Nephron progenitor cell (in vitro differentiated cells): ENCODE results near the gene SAMD1.

Source experiments
- DNase-seq: peaks from one replicate; pipeline ENCODE4 v3.0.0; 2021
- H3K27ac Mint-ChIP-seq: 2 replicates; pipeline ENCODE4 v1.8.0; 2021; ENCODE audit warnings: mild to moderate bottlenecking, moderate library complexity, mixed read lengths
- H3K27me3 Mint-ChIP-seq: 2 replicates; pipeline ENCODE4 v1.8.0; 2021; ENCODE audit warnings: mild to moderate bottlenecking, low read depth, mixed read lengths; ENCODE audit not compliant: poor library complexity
- H3K36me3 Mint-ChIP-seq: 2 replicates; pipeline ENCODE4 v1.8.0; 2021; ENCODE audit warnings: low read depth, mixed read lengths
- H3K4me1 Mint-ChIP-seq: 2 replicates; pipeline ENCODE4 v1.8.0; 2021; ENCODE audit warnings: mixed read lengths
- H3K4me3 Mint-ChIP-seq: 2 replicates; pipeline ENCODE4 v1.8.0; 2021; ENCODE audit warnings: mild to moderate bottlenecking, moderate library complexity, mixed read lengths
- H3K9me3 Mint-ChIP-seq: 2 replicates; pipeline ENCODE4 v1.8.0; 2021; ENCODE audit warnings: mild to moderate bottlenecking, moderate library complexity, mixed read lengths
- CTCF ChIP-seq: fragments of 200-600 bp; sonication (generic); IDR thresholded peaks from 2 replicates; pipeline ENCODE4 v1.5.0; 2021; ENCODE audit warnings: antibody characterized with exemption

Gene SAMD1

GRCh38 chr19:14116525-14116917, 26.0 kb upstream of the SAMD1 start:
- H3K27ac Mint-ChIP-seq: peak overlapping the region; percentile 89
- H3K4me3 Mint-ChIP-seq: peak overlapping the region; percentile 93
- H3K9me3 Mint-ChIP-seq: no peaks in the 10 kb centered on the region
- no peaks in the 10 kb centered on the region for H3K36me3 Mint-ChIP-seq
- TF ChIP-seq CTCF: no peak
- H3K4me1 Mint-ChIP-seq: peaks cover 63% of the 10 kb centered on the region
- H3K27me3 Mint-ChIP-seq: peaks cover 2% of the 10 kb centered on the region
- DNase-seq: no peak

DNA sequence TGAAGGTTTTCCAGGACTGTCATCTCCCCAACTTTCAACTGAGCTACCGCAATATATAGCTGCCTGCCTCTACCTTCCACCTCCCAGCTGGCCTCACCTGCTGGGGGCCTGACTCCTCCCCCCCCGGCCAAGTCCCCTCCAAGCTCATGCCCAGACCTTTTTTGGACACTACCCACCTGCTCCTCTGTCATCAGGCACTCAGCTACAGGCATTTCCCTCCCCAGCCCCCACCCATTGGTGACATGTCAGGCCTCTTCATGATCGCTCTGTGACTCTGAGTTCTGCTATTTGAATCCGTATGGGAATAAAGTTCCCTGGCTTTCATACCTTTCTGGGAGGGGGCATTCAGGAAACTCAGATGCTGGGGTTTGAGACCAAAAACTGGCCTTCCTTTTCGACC, 25.2 kb upstream of the SAMD1 start:
- H3K4me3 Mint-ChIP-seq: peak overlapping the region; percentile 93
- TF ChIP-seq CTCF: no peak
- H3K4me1 Mint-ChIP-seq: peaks cover 70% of the 10 kb centered on the region
- H3K27me3 Mint-ChIP-seq: peaks cover 2% of the 10 kb centered on the region
- no peaks in the 10 kb centered on the region for H3K9me3 Mint-ChIP-seq
- no peak for DNase-seq
- H3K27ac Mint-ChIP-seq: no peak overlapping the region
- no peaks in the 10 kb centered on the region for H3K36me3 Mint-ChIP-seq

GRCh38 chr19:14114854-14115253, 24.3 kb upstream of the SAMD1 start:
- H3K27me3 Mint-ChIP-seq: peaks cover 2% of the 10 kb centered on the region
- peak; percentile 36 for DNase-seq
- no peak overlapping the region for H3K27ac Mint-ChIP-seq
- TF ChIP-seq CTCF: peak; percentile 44
- H3K9me3 Mint-ChIP-seq: no peaks in the 10 kb centered on the region
- H3K36me3 Mint-ChIP-seq: no peaks in the 10 kb centered on the region
- H3K4me3 Mint-ChIP-seq: no peak overlapping the region
- H3K4me1 Mint-ChIP-seq: peaks cover 71% of the 10 kb centered on the region

- TF ChIP-seq CTCF: no peak
- H3K27ac Mint-ChIP-seq: no peak overlapping the region
- no peaks in the 10 kb centered on the region for H3K36me3 Mint-ChIP-seq
- H3K9me3 Mint-ChIP-seq: no peaks in the 10 kb centered on the region
- no peak for DNase-seq
- peaks cover 67% of the 10 kb centered on the region for H3K4me1 Mint-ChIP-seq
- H3K27me3 Mint-ChIP-seq: peaks cover 2% of the 10 kb centered on the region
- no peak overlapping the region for H3K4me3 Mint-ChIP-seq
Observed at GRCh38 chr19:14114439-14114838, 23.9 kb upstream of the SAMD1 start.

DNA sequence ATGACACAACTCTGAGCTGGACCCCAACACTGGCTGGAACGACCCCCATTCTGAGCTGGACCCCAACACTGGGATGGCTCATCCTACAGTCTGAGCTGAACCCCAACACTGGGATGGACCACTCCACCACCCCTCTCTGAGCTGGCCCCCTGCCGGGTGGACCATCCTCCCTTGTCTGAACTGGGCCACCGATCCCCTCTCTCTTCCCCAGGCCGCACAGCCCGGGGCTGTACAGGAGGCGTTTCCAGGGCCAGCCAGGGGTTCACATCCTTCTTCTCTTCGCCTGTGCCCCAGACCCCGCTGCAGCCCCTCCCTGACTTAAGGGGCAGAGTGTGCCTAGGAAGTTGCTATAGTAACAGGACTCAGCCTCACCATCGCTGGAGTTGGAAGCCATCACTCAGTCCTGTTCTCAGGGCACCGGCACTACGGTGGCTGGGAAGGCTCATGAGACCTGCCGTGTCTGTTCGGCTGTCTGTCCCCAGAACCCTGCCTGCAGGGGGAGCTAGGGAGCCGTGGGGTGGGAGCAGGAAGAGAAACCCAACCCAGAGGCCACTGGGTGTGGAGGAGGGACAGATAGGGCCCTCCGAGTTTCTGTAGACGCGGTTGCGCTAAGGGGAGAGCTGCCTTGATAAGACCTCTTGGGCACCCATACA, 23.3 kb upstream of the SAMD1 start:
- no peak for DNase-seq
- H3K27me3 Mint-ChIP-seq: peaks cover 2% of the 10 kb centered on the region
- H3K27ac Mint-ChIP-seq: no peak overlapping the region
- no peaks in the 10 kb centered on the region for H3K9me3 Mint-ChIP-seq
- no peaks in the 10 kb centered on the region for H3K36me3 Mint-ChIP-seq
- H3K4me3 Mint-ChIP-seq: no peak overlapping the region
- H3K4me1 Mint-ChIP-seq: peaks cover 61% of the 10 kb centered on the region
- TF ChIP-seq CTCF: peak; percentile 22

GRCh38 chr19:14112809-14113385, 22.3 kb upstream of the SAMD1 start:
- H3K4me1 Mint-ChIP-seq: peaks cover 58% of the 10 kb centered on the region
- TF ChIP-seq CTCF: no peak
- H3K36me3 Mint-ChIP-seq: peaks cover 3% of the 10 kb centered on the region
- peaks cover 2% of the 10 kb centered on the region for H3K27me3 Mint-ChIP-seq
- peak overlapping the region; percentile 90 for H3K27ac Mint-ChIP-seq
- no peak for DNase-seq
- H3K9me3 Mint-ChIP-seq: no peaks in the 10 kb centered on the region
- H3K4me3 Mint-ChIP-seq: peak overlapping the region; percentile 60
